GM12878 (cell line): ENCODE data around the gene IHH.

ENCODE experiments used
- BHLHE40 ChIP-seq, 2 experiments: fragments of 450-650 bp in 1 of 2; IDR thresholded peaks; 2 replicates each; pipeline ENCODE4 v1.6.1; 2011 to 2017; ENCODE audit warnings: low read depth in 2 of 2, borderline replicate concordance in 1 of 2, improper control_type of control experiment in 1 of 2, low read length in 1 of 2, mild to moderate bottlenecking in 1 of 2
- EP300 ChIP-seq, 2 experiments: fragments of 150-350 bp in 1 of 2; IDR thresholded peaks; 2 replicates each; pipeline ENCODE4 v1.6.1; 2011 to 2012; ENCODE audit warnings: low read depth in 2 of 2, low read length in 2 of 2, borderline replicate concordance in 1 of 2, improper control_type of control experiment in 1 of 2, inconsistent platforms in 1 of 2; ENCODE audit not compliant: control insufficient read depth in 1 of 2
- FOXK2 ChIP-seq: fragments of 450-650 bp; IDR thresholded peaks from 2 replicates; pipeline ENCODE4 v1.6.1; 2017; ENCODE audit warnings: mild to moderate bottlenecking, moderate library complexity
- KAT2A ChIP-seq: conservative IDR thresholded peaks from 2 replicates; pipeline ENCODE4 v1.6.1; 2011; ENCODE audit warnings: low read depth, low read length; ENCODE audit not compliant: control insufficient read depth
- NR2F1 ChIP-seq: fragments of 450-650 bp; conservative IDR thresholded peaks from 2 replicates; pipeline ENCODE4 v1.6.1; 2017; ENCODE audit warnings: mild to moderate bottlenecking
- ZNF274 ChIP-seq: IDR thresholded peaks from one replicate; pipeline ENCODE4 v1.8.0; 2011; ENCODE audit not compliant: insufficient read length, insufficient read depth
- TF ChIP-seq, protein P1 (sequence below): IDR thresholded peaks from 2 replicates; pipeline ENCODE4 v1.6.1; 2011; ENCODE audit warnings: low read depth, mild to moderate bottlenecking, low read length, moderate library complexity, borderline replicate concordance; ENCODE audit errors: extremely low read depth
- TF ChIP-seq, protein P2 (sequence below): fragments of 450-650 bp; IDR thresholded peaks from 2 replicates; pipeline ENCODE4 v1.6.1; 2017; ENCODE audit warnings: antibody characterized with exemption, mild to moderate bottlenecking, moderate library complexity
- TF ChIP-seq, protein P3 (sequence below): IDR thresholded peaks from 2 replicates; pipeline ENCODE4 v1.6.1; 2012; ENCODE audit warnings: low read depth, low read length, improper control_type of control experiment

DNA sequence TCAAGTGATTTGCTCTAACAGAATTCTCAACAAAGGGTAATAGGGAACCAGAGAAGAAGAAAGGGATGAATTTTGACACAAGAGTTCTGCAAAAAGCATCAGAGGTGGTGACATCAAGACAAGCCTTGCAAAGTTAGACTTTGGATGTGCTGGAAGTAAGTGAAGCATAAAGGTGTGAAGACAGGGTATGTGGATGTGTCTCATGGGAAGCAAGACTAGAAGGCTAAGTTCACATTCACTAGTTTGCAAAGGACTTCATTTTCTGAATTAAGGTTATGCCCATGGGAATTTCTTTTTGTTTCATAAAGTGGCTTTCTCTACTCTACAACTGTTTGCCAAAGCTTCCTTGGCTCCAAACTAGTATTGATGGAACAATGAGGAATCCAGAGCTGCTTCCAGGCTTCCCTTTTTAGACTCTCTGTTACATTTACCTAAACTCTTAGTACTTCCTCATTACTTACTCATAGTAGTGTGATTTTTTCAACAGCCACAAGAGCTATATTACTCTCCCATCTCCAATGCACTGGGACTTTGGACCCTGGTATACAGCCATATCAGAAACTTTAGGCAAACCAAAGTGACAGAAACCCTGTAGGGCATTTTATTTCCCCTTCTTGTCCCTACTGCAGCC is 21.1 kb upstream of the IHH start:
- TF ChIP-seq NR2F1 (no peak), BHLHE40 (IDR thresholded peaks at IDR 0.05; ENCODE audit: borderline replicate concordance in 1 of 2, low read depth in 2 of 2, low read length in 1 of 2) (no peak), FOXK2 (no peak), EP300 (IDR thresholded peaks at IDR 0.05; ENCODE audit: borderline replicate concordance in 1 of 2, control insufficient read depth in 1 of 2, low read depth in 2 of 2, low read length in 2 of 2) (no peak), KAT2A (no peak), ZNF274 (no peak)
- TF ChIP-seq, protein P1, sequence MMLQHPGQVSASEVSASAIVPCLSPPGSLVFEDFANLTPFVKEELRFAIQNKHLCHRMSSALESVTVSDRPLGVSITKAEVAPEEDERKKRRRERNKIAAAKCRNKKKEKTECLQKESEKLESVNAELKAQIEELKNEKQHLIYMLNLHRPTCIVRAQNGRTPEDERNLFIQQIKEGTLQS = no peak
- TF ChIP-seq, protein P2, sequence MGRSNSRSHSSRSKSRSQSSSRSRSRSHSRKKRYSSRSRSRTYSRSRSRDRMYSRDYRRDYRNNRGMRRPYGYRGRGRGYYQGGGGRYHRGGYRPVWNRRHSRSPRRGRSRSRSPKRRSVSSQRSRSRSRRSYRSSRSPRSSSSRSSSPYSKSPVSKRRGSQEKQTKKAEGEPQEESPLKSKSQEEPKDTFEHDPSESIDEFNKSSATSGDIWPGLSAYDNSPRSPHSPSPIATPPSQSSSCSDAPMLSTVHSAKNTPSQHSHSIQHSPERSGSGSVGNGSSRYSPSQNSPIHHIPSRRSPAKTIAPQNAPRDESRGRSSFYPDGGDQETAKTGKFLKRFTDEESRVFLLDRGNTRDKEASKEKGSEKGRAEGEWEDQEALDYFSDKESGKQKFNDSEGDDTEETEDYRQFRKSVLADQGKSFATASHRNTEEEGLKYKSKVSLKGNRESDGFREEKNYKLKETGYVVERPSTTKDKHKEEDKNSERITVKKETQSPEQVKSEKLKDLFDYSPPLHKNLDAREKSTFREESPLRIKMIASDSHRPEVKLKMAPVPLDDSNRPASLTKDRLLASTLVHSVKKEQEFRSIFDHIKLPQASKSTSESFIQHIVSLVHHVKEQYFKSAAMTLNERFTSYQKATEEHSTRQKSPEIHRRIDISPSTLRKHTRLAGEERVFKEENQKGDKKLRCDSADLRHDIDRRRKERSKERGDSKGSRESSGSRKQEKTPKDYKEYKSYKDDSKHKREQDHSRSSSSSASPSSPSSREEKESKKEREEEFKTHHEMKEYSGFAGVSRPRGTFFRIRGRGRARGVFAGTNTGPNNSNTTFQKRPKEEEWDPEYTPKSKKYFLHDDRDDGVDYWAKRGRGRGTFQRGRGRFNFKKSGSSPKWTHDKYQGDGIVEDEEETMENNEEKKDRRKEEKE = no peak
- TF ChIP-seq, protein P3, sequence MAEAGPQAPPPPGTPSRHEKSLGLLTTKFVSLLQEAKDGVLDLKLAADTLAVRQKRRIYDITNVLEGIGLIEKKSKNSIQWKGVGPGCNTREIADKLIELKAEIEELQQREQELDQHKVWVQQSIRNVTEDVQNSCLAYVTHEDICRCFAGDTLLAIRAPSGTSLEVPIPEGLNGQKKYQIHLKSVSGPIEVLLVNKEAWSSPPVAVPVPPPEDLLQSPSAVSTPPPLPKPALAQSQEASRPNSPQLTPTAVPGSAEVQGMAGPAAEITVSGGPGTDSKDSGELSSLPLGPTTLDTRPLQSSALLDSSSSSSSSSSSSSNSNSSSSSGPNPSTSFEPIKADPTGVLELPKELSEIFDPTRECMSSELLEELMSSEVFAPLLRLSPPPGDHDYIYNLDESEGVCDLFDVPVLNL = no peak
